ENCODE measurements around the gene ARHGEF11. TPM values are rescaled to one million over a fixed set of nuclear protein-coding genes. Genes with fewer than 3 reads are reported as not detected.

Gene ARHGEF11
- total RNA-seq, 1 experiment from 2014 or later = 55.5 TPM

DNA sequence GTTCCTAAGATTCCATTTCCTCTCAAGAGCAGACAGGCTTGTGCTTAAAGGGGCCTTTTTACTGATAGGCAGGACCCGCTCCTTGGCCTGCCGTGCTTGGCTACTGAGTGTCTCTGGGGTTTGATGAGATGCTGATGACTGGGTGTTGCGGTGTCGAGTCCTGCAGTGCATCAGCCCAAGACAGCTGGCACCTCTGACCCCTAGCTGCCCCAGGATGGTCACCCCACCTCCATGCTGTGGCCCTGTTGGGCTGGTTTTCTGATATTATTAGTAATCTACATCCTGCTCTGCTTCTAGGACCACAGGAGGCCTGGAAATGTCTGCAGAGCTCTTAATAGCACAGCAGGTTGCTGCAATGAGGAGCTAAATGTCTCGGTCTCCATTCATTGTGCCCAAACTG, 96.4 kb downstream of the ARHGEF11 start:
- Histone ChIP-seq H3K27me3 (ENCODE audit: control insufficient read depth, insufficient read depth, low read length) (no peaks in the 10 kb centered on the region), H3K4me3 (ENCODE audit: low read depth in 2 of 2, low read length in 2 of 2) (no peak overlapping the region), H3K4me1 (ENCODE audit: control insufficient read depth, insufficient read depth, low read length) (no peaks in the 10 kb centered on the region), H3K27ac (ENCODE audit: low read length) (no peak overlapping the region), H3K36me3 (ENCODE audit: control insufficient read depth, insufficient read depth, low read length) (peaks cover 22% of the 10 kb centered on the region), H3K9me3 (ENCODE audit: control insufficient read depth, insufficient read depth, low read depth, low read length) (no peaks in the 10 kb centered on the region)
- TF ChIP-seq CTCF (IDR thresholded peaks at IDR 0.05) = no peak
- no peak for TF ChIP-seq SIN3A (IDR thresholded peaks at IDR 0.05; ENCODE audit: borderline replicate concordance, insufficient read depth, low read depth, low read length)
- TF ChIP-seq, protein P1, sequence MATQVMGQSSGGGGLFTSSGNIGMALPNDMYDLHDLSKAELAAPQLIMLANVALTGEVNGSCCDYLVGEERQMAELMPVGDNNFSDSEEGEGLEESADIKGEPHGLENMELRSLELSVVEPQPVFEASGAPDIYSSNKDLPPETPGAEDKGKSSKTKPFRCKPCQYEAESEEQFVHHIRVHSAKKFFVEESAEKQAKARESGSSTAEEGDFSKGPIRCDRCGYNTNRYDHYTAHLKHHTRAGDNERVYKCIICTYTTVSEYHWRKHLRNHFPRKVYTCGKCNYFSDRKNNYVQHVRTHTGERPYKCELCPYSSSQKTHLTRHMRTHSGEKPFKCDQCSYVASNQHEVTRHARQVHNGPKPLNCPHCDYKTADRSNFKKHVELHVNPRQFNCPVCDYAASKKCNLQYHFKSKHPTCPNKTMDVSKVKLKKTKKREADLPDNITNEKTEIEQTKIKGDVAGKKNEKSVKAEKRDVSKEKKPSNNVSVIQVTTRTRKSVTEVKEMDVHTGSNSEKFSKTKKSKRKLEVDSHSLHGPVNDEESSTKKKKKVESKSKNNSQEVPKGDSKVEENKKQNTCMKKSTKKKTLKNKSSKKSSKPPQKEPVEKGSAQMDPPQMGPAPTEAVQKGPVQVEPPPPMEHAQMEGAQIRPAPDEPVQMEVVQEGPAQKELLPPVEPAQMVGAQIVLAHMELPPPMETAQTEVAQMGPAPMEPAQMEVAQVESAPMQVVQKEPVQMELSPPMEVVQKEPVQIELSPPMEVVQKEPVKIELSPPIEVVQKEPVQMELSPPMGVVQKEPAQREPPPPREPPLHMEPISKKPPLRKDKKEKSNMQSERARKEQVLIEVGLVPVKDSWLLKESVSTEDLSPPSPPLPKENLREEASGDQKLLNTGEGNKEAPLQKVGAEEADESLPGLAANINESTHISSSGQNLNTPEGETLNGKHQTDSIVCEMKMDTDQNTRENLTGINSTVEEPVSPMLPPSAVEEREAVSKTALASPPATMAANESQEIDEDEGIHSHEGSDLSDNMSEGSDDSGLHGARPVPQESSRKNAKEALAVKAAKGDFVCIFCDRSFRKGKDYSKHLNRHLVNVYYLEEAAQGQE (IDR thresholded peaks at IDR 0.05; ENCODE audit: insufficient read depth in 1 of 2, low read depth in 2 of 2, low read length in 1 of 2) = no peak
- no peak for TF ChIP-seq TCF7L2 (IDR thresholded peaks at IDR 0.05; ENCODE audit: low read depth, low read length)
- TF ChIP-seq POLR2AphosphoS5 (IDR thresholded peaks at IDR 0.05; ENCODE audit: low read depth, low read length) = no peak
- intact Hi-C loops (cut with micrococcal nuclease; ENCODE audit: unreplicated experiment) (no loop called here), in situ Hi-C loops (cut with HindIII; ENCODE audit: low pct_unique_long_range_greater_than_20kb, low sequenced_read_pairs) (no loop called here)
- no TSS peak for BruUV-seq (replicated peaks)
- CTCF ChIA-PET = interaction anchor here (0.6 kb wide), 1 partner anchor 110 kb away, joined by 3 read pairs; no protein-coding TSS in a partner anchor
- POLR2A ChIA-PET = interaction anchor here (0.6 kb wide), 1 partner anchor 76 kb away, joined by 6 read pairs; no protein-coding TSS in a partner anchor
- no peak for DNase-seq (ENCODE audit: low read depth, low spot score)
- no peak for ATAC-seq

GRCh38 chr1:156948708-156949107, 96.8 kb downstream of the ARHGEF11 start:
- H3K4me3 ChIP-seq (ENCODE audit: low read depth in 2 of 2, low read length in 2 of 2) = no peak overlapping the region
- CTCF ChIA-PET = no interaction called here
- no TSS peak for BruUV-seq (replicated peaks)
- TF ChIP-seq TCF7L2 (IDR thresholded peaks at IDR 0.05; ENCODE audit: low read depth, low read length) = no peak
- TF ChIP-seq, protein P1 (IDR thresholded peaks at IDR 0.05; ENCODE audit: insufficient read depth in 1 of 2, low read depth in 2 of 2, low read length in 1 of 2) = no peak
- no peak for TF ChIP-seq POLR2AphosphoS5 (IDR thresholded peaks at IDR 0.05; ENCODE audit: low read depth, low read length)
- no peak for TF ChIP-seq SIN3A (IDR thresholded peaks at IDR 0.05; ENCODE audit: borderline replicate concordance, insufficient read depth, low read depth, low read length)
- TF ChIP-seq CTCF (IDR thresholded peaks at IDR 0.05) = no peak; the same call in 1 of the 2 replicates
- H3K9me3 ChIP-seq (ENCODE audit: control insufficient read depth, insufficient read depth, low read depth, low read length) = no peaks in the 10 kb centered on the region
- H3K27ac ChIP-seq (ENCODE audit: low read length) = no peak overlapping the region
- H3K36me3 ChIP-seq (ENCODE audit: control insufficient read depth, insufficient read depth, low read length) = peaks cover 22% of the 10 kb centered on the region
- ATAC-seq = peak; percentile 59; the same call in 1 of the 2 replicates
- DNase-seq (ENCODE audit: low read depth, low spot score) = no peak
- H3K4me1 ChIP-seq (ENCODE audit: control insufficient read depth, insufficient read depth, low read length) = no peaks in the 10 kb centered on the region
- no peaks in the 10 kb centered on the region for H3K27me3 ChIP-seq (ENCODE audit: control insufficient read depth, insufficient read depth, low read length)
- in situ Hi-C loops (cut with HindIII; ENCODE audit: low pct_unique_long_range_greater_than_20kb, low sequenced_read_pairs) (no loop called here), intact Hi-C loops (cut with micrococcal nuclease; ENCODE audit: unreplicated experiment) (no loop called here)
- POLR2A ChIA-PET = interaction anchor here (0.6 kb wide), 1 partner anchor 76 kb away, joined by 6 read pairs; no protein-coding TSS in a partner anchor
